Activated T-cell treated with anti-CD3 and anti-CD28 coated beads, Interleukin-2, amount 50 U/mL, for 4 hours (primary cell): Measurements from ENCODE around the gene PARVA. TPM values are rescaled to one million over a fixed set of nuclear protein-coding genes. Genes with fewer than 3 reads are reported as not detected.

Experiments
- ATAC-seq, 2 donors: fragments of 200-7000 bp; cut with Tn5 transposase; one replicate each; pipeline ENCODE4 v1.10.0; 2021
- DNase-seq: peaks from one replicate; pipeline ENCODE4 v3.0.0-alpha.2; 2020
- H3K27me3 Mint-ChIP-seq: one replicate; pipeline ENCODE4 v1.8.0; 2021; ENCODE audit warnings: low read depth, mixed read lengths
- H3K36me3 Mint-ChIP-seq: one replicate; pipeline ENCODE4 v1.8.0; 2022; ENCODE audit warnings: mixed read lengths; ENCODE audit not compliant: insufficient read depth
- H3K4me1 Mint-ChIP-seq: one replicate; pipeline ENCODE4 v1.8.0; 2021; ENCODE audit warnings: low read depth, mixed read lengths
- H3K4me3 Mint-ChIP-seq: one replicate; pipeline ENCODE4 v1.8.0; 2021; ENCODE audit warnings: mild to moderate bottlenecking, moderate library complexity, mixed read lengths
- H3K9me3 Mint-ChIP-seq: one replicate; pipeline ENCODE4 v1.8.0; 2021; ENCODE audit warnings: mixed read lengths
- total RNA-seq, 3 donors: library from RNA; stranded (reverse); gene quantifications; one replicate each; pipeline ENCODE4 v1.2.1, GENCODE V29; 2021

Gene PARVA
- total RNA-seq, 3 donors from 2014 or later = 0.11 to 0.76 (median 0.15) TPM

- Mint-ChIP-seq H3K4me1 (no peaks in the 10 kb centered on the region), H3K27me3 (peaks cover 22% of the 10 kb centered on the region)
Measured at GRCh38 chr11:12569499-12570425, 192.4 kb downstream of the PARVA start.

GRCh38 chr11:12573707-12574485, 196.5 kb downstream of the PARVA start:
- Mint-ChIP-seq H3K9me3 (peaks cover 4% of the 10 kb centered on the region), H3K4me1 (no peaks in the 10 kb centered on the region), H3K36me3 (no peaks in the 10 kb centered on the region), H3K4me3 (no peak overlapping the region), H3K27me3 (peaks cover 6% of the 10 kb centered on the region)
- ATAC-seq (no peak), DNase-seq (no peak)

More at GRCh38 chr11:12569499-12570425, 192.4 kb downstream of the PARVA start:
- H3K9me3 Mint-ChIP-seq = peaks cover 3% of the 10 kb centered on the region
- H3K4me3 Mint-ChIP-seq = no peak overlapping the region
- H3K36me3 Mint-ChIP-seq = no peaks in the 10 kb centered on the region
- ATAC-seq (no peak), DNase-seq (no peak)

DNA sequence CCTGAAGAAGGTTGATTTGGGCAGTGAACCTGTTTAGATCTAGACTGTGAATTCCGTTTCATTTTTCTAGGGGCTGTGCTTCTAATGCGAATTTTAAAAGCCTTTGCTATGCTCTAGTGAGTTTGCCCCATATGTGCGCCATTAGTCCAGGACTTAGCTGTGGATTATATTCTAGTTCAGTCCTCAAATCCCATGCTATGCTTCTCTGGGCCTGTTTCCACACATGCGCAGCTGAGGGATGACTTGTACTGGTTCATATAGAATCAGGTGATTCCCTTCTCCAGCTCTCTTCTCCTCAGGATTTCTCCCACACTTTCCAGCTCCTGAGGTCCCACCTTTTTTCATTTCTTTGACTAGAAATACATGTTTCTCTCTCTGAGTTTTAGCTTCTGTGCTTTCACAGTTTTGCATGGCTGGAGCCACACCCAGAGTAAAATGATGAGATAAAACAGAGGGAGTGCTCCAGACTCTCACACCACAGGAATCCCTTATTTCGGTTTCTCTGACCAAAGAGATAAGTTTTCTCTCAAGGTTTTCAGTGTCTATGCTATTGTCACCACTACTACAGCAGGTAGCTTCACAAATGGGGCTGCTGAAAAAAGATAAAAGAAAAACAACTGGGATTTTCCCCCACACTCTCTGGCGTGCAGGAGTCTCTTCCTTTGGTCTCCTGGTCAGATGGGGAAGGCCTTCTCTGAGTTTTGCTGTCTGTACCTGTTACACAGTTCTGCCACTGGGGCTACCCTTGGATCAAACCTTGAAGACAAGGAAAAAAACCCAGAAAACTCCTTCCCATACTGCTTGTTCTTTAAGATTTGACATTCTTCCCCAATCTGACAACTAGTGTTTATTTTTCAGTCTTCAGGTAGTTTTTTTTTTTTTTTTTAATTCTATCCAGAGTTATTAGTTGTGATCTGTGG, 200.6 kb downstream of the PARVA start:
- no peak for ATAC-seq
- no peaks in the 10 kb centered on the region for H3K36me3 Mint-ChIP-seq
- H3K4me1 Mint-ChIP-seq = no peaks in the 10 kb centered on the region
- no peak overlapping the region for H3K4me3 Mint-ChIP-seq
- no peak for DNase-seq
- H3K27me3 Mint-ChIP-seq = peaks cover 12% of the 10 kb centered on the region
- H3K9me3 Mint-ChIP-seq = peaks cover 4% of the 10 kb centered on the region

- no peak overlapping the region for H3K4me3 Mint-ChIP-seq
- H3K27me3 Mint-ChIP-seq = peaks cover 12% of the 10 kb centered on the region
- ATAC-seq (no peak), DNase-seq (no peak)
- H3K4me1 Mint-ChIP-seq = no peaks in the 10 kb centered on the region
- no peaks in the 10 kb centered on the region for H3K9me3 Mint-ChIP-seq
- H3K36me3 Mint-ChIP-seq = no peaks in the 10 kb centered on the region
Measured at GRCh38 chr11:12581416-12581815, 204.0 kb downstream of the PARVA start.

GRCh38 chr11:12581923-12582322, 204.6 kb downstream of the PARVA start:
- Mint-ChIP-seq H3K4me3 (no peak overlapping the region), H3K27me3 (peaks cover 12% of the 10 kb centered on the region), H3K4me1 (no peaks in the 10 kb centered on the region), H3K36me3 (no peaks in the 10 kb centered on the region), H3K9me3 (no peaks in the 10 kb centered on the region)
- DNase-seq (no peak), ATAC-seq (no peak)
